Activated CD8-positive, alpha-beta T cell treated with anti-CD3 and anti-CD28 coated beads for 36 hours (primary cell): ENCODE data around the gene MMP28. TPM values are rescaled to one million over a fixed set of nuclear protein-coding genes. Genes with fewer than 3 reads are reported as not detected.

Experiments used
- ATAC-seq: fragments of 200-7000 bp; cut with Tn5 transposase; one replicate; pipeline ENCODE4 v1.10.0; 2021; ENCODE audit warnings: mild to moderate bottlenecking, moderate library complexity
- CTCF ChIA-PET: fragments of 350-600 bp; sonication (Branson Sonifier 250); formaldehyde crosslinking; loops from one replicate; lab custom pipeline; 2021; ENCODE audit warnings: antibody characterized with exemption; lab: Charles Lee
- POLR2A ChIA-PET: fragments of 350-600 bp; sonication (Branson Sonifier 250); formaldehyde crosslinking; loops from one replicate; lab custom pipeline; 2021; ENCODE audit warnings: antibody characterized with exemption; lab: Charles Lee
- DNase-seq: peaks from one replicate; pipeline ENCODE4 v3.0.0-alpha.2; 2020
- H3K27ac Mint-ChIP-seq: one replicate; pipeline ENCODE4 v1.8.0; 2021; ENCODE audit warnings: mild to moderate bottlenecking, mixed read lengths
- H3K27me3 Mint-ChIP-seq: one replicate; pipeline ENCODE4 v1.8.0; 2021; ENCODE audit warnings: mixed read lengths
- H3K36me3 Mint-ChIP-seq: one replicate; pipeline ENCODE4 v1.8.0; 2021; ENCODE audit warnings: low read depth, mixed read lengths
- H3K4me1 Mint-ChIP-seq: one replicate; pipeline ENCODE4 v1.8.0; 2021; ENCODE audit warnings: low read depth, mixed read lengths
- H3K4me3 Mint-ChIP-seq: one replicate; pipeline ENCODE4 v1.8.0; 2021; ENCODE audit warnings: mild to moderate bottlenecking, moderate library complexity, mixed read lengths
- H3K9me3 Mint-ChIP-seq: one replicate; pipeline ENCODE4 v1.8.0; 2021; ENCODE audit warnings: mixed read lengths
- intact Hi-C: fragments of 100-400 bp; cut with micrococcal nuclease; formaldehyde crosslinking; loops from one replicate; pipeline ENCODE4 v1.10.0; 2022
- total RNA-seq, 2 experiments: library from RNA; stranded (reverse); gene quantifications; one replicate each; pipeline ENCODE4 v1.2.3, GENCODE V29; 2021
- TF ChIP-seq, protein P1 (sequence below): fragments of 200-600 bp; IDR thresholded peaks from one replicate; pipeline ENCODE4 v1.8.0; 2022; ENCODE audit warnings: antibody characterized with exemption, mild to moderate bottlenecking

MMP28 gene
- total RNA-seq, 2 experiments from 2014 or later, result 0.41 TPM; not detected in 1

DNA sequence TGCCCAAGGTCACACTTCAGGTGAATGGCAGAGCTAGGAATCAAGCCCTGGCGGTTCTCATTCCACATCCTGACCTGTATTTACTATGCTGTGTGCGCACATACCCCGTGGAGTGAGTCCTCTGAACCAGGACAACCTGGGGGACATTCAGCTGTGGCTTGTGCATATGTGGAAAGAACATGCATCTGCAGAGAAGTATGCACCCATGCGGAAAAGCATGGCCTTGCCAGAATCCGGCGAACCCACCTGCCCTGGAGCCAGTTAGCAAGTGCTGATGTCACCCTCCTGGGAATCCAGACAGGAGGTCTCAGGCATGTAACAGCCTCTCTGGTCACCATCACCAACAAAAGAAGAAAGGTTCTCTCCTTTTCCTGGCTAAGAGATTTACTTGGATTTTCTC is 62.1 kb downstream of the MMP28 start:
- POLR2A ChIA-PET, result interaction anchor here (0.8 to 1.0 kb wide), 2 partner anchors 10 to 30 kb away, joined by 3 to 4 read pairs; no protein-coding TSS in a partner anchor
- no peak for ATAC-seq
- CTCF ChIA-PET, result interaction anchor here (2.5 to 5.3 kb wide), 3 partner anchors 14 to 120 kb away, joined by 8 to 29 read pairs (median 28); no protein-coding TSS in a partner anchor
- intact Hi-C loops, result no loop called here
- DNase-seq, result no peak
- Mint-ChIP-seq H3K4me1 (peaks cover 14% of the 10 kb centered on the region), H3K9me3 (no peaks in the 10 kb centered on the region), H3K27ac (no peak overlapping the region), H3K27me3 (no peaks in the 10 kb centered on the region), H3K4me3 (no peak overlapping the region), H3K36me3 (no peaks in the 10 kb centered on the region)
- TF ChIP-seq, protein P1, sequence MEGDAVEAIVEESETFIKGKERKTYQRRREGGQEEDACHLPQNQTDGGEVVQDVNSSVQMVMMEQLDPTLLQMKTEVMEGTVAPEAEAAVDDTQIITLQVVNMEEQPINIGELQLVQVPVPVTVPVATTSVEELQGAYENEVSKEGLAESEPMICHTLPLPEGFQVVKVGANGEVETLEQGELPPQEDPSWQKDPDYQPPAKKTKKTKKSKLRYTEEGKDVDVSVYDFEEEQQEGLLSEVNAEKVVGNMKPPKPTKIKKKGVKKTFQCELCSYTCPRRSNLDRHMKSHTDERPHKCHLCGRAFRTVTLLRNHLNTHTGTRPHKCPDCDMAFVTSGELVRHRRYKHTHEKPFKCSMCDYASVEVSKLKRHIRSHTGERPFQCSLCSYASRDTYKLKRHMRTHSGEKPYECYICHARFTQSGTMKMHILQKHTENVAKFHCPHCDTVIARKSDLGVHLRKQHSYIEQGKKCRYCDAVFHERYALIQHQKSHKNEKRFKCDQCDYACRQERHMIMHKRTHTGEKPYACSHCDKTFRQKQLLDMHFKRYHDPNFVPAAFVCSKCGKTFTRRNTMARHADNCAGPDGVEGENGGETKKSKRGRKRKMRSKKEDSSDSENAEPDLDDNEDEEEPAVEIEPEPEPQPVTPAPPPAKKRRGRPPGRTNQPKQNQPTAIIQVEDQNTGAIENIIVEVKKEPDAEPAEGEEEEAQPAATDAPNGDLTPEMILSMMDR, result no peak

DNA sequence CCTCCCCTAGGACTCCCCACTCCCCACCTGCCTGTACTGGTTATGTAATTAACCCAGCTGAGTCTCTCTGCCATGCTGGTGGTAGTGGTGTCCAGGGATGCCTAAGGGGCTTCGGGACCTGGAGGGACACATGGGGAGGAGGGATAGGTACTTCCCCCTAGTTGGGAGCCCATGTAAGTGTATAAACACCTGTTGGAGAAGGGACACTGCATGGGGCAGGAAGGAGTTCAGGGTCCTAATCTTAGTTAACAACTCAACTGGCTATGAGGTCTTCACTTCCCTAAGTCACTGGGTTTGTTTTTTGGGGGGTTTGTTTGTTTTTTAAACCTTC is 62.7 kb downstream of the MMP28 start:
- Mint-ChIP-seq H3K4me3 (peak overlapping the region; percentile 65), H3K27ac (no peak overlapping the region), H3K27me3 (no peaks in the 10 kb centered on the region), H3K36me3 (peaks cover under 1% of the 10 kb centered on the region), H3K4me1 (peaks cover 14% of the 10 kb centered on the region), H3K9me3 (no peaks in the 10 kb centered on the region)
- ATAC-seq (no peak), DNase-seq (no peak)
- intact Hi-C loops, result no loop called here
- TF ChIP-seq, protein P1, result no peak
- POLR2A ChIA-PET, result interaction anchor here (0.8 kb wide), 1 partner anchor 9 kb away, joined by 3 read pairs; no protein-coding TSS in a partner anchor
- CTCF ChIA-PET, result interaction anchor here (2.5 to 5.3 kb wide), 3 partner anchors 15 to 119 kb away, joined by 8 to 29 read pairs (median 28); no protein-coding TSS in a partner anchor

DNA sequence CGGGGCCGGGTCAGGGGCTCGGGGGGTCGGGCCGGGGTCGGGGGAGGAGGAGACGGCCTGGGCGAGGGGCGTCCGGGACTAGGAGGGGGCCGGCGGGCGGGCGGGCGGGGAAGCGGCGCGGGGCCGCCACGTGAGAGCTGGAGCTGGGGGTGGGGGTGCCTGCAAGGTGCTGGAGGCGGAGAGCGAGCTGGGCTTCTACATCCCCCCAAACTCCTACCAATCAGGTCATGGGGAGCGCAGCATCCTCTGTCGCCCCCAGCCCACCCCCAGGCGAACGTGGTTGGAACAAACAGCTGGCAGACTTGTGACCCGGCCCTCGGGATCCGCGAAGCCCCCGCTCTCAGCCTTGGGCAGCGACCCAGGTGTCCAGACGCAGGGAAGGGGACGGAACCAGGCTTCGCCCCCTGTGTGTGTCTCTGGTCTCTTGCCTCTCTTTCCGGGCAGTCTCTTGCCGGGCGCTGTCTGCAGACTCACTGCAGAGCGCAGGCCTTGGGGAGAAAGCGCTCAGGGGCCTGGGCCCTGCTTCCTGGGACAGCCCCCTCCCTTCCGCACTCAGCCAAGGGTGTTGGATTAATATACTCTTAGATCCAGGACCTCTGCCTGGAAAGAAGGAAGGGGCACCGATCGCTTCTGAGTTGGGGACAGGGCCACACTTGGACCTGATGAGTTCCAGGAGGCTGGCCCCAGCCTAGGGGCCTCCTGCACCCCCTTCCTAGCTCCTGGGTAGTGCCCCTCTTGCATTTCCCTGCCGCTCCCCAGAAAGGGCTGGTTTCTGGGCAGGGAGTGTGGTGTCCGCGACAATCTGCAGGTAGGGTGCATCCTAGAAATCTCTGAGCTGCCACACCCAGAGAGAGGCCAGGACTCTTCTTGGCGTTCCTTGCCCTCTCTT is 63.3 kb downstream of the MMP28 start:
- intact Hi-C loops, result no loop called here
- Mint-ChIP-seq H3K4me1 (peaks cover 14% of the 10 kb centered on the region), H3K4me3 (peak overlapping the region; percentile 65), H3K27me3 (no peaks in the 10 kb centered on the region), H3K27ac (peak overlapping the region; percentile 27), H3K36me3 (peaks cover 3% of the 10 kb centered on the region), H3K9me3 (no peaks in the 10 kb centered on the region)
- TF ChIP-seq, protein P1, result no peak
- CTCF ChIA-PET, result interaction anchor here (1.0 to 5.3 kb wide), 5 partner anchors 9 to 119 kb away, joined by 3 to 28 read pairs (median 8); no protein-coding TSS in a partner anchor
- DNase-seq (no peak), ATAC-seq (peak; percentile 8)
- POLR2A ChIA-PET, result interaction anchor here (0.8 to 2.2 kb wide), 3 partner anchors 9 to 32 kb away, joined by 3 to 6 read pairs (median 4); no protein-coding TSS in a partner anchor

DNA sequence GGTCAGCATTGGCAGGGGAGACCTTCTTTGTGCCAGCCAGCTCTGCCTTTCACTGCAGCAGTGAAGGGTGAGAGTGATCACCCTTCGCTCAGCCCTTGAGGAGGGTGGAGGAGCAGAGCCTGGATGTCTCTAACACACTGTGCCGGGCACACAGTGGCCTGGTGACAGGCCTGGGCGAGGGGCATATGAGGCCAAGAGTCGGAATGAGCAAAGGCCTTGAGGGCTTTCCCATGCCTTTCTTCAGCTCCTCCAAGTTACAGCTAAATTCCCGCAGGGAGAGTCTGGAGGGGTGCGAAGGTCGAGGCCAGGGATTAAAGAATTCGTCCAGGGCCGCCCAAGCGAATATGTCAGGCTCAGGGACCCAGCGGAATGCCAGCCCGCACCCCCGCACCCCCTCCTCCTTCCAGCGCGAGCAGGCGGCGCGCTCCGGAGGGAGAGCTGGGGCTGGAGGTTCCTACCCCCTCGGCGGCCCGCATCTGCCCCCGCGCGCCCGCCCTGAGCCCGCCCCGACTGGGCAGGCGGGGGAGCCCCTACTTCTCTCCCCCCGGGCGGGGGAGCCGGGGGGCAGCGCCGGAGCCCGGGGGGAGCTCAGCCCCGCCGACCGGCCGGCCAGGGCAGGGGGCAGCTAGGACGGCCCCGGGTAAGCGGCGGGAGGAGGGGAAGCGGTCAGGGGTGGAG is 64.1 kb downstream of the MMP28 start, which contains the start of gene RASL10B:
TSS of gene RASL10B (plus strand) at position 401 of the 678 bp plus-strand sequence. CDS start 3,546 bp downstream, outside the sequence.
- DNase-seq (peak; percentile 74), ATAC-seq (peak; percentile 89)
- POLR2A ChIA-PET, result interaction anchor here (1.6 to 2.2 kb wide), 2 partner anchors 12 to 33 kb away, joined by 4 to 6 read pairs; no protein-coding TSS in a partner anchor

More for the DNA sequence above, 64.1 kb downstream of the MMP28 start, which contains the start of gene RASL10B:
- Mint-ChIP-seq H3K27ac (peak within 1 kb of the TSS; percentile 29), H3K27me3 (no peaks in the 10 kb centered on the region), H3K4me3 (peak within 1 kb of the TSS; percentile 77), H3K9me3 (no peaks in the 10 kb centered on the region), H3K36me3 (peaks cover 3% of the 10 kb centered on the region), H3K4me1 (peaks cover 14% of the 10 kb centered on the region)
- TF ChIP-seq, protein P1, result no peak
- CTCF ChIA-PET, result interaction anchor here (0.8 to 5.3 kb wide), 8 partner anchors 10 to 419 kb away, joined by 3 to 28 read pairs (median 4); no protein-coding TSS in a partner anchor
- intact Hi-C loops, result no loop called here
